ENCODE measurements around the gene ABCA3. TPM values are rescaled to one million over a fixed set of nuclear protein-coding genes. Genes with fewer than 3 reads are reported as not detected.

The ABCA3 gene

GRCh38 chr16:2226918-2227317, 113.6 kb downstream of the ABCA3 start:
- no peak overlapping the region for H3K18ac ChIP-seq (ENCODE audit: low read length)
- H2BK5ac ChIP-seq (ENCODE audit: low read length) = no peak overlapping the region
- peak overlapping the region; percentile 89 for H3K23ac ChIP-seq (ENCODE audit: low read length)
- no peak overlapping the region for H3K27ac ChIP-seq (ENCODE audit: low read depth, low read length)
- no peak overlapping the region for H3K4me3 ChIP-seq (ENCODE audit: low read length)
- no peaks in the 10 kb centered on the region for H3K27me3 ChIP-seq (ENCODE audit: insufficient read depth, low read length, poor library complexity)
- WGBS (ENCODE audit: extremely low coverage, insufficient coverage, low lambda C conversion rate) = no CpG with 5 or more reads among the region's 6 CpGs
- no peak overlapping the region for H3K9ac ChIP-seq (ENCODE audit: low read length)
- H4K5ac ChIP-seq (ENCODE audit: low read length) = no peak overlapping the region
- no peak for DNase-seq
- peaks cover 21% of the 10 kb centered on the region for H3K79me2 ChIP-seq (ENCODE audit: control insufficient read depth, insufficient read depth, low read length)
- H2AK5ac ChIP-seq (ENCODE audit: low read length) = no peak overlapping the region
- no peaks in the 10 kb centered on the region for H3K4me1 ChIP-seq (ENCODE audit: control insufficient read depth, low read depth, low read length)
- H3K56ac ChIP-seq (ENCODE audit: low read length) = no peak overlapping the region
- H4K8ac ChIP-seq (ENCODE audit: low read depth, low read length) = no peak overlapping the region
- no peaks in the 10 kb centered on the region for H3K36me3 ChIP-seq (ENCODE audit: control insufficient read depth, insufficient read depth, low read length)
- no peak overlapping the region for H2BK120ac ChIP-seq (ENCODE audit: low read depth, low read length)
- H3K4ac ChIP-seq (ENCODE audit: low read depth, low read length) = no peak overlapping the region
- no peak overlapping the region for H2BK15ac ChIP-seq (replicated peaks; ENCODE audit: low read depth)
- H3K4me2 ChIP-seq (ENCODE audit: low read length) = no peak overlapping the region
- H3K79me1 ChIP-seq (ENCODE audit: low read length) = peaks cover 15% of the 10 kb centered on the region

GRCh38 chr16:2226245-2226793, 114.2 kb downstream of the ABCA3 start:
- DNase-seq = no peak
- no peak overlapping the region for H2BK15ac ChIP-seq (replicated peaks; ENCODE audit: low read depth)
- no peak overlapping the region for H4K8ac ChIP-seq (ENCODE audit: low read depth, low read length)
- H2BK5ac ChIP-seq (ENCODE audit: low read length) = no peak overlapping the region
- peaks cover 21% of the 10 kb centered on the region for H3K79me2 ChIP-seq (ENCODE audit: control insufficient read depth, insufficient read depth, low read length)
- H2BK120ac ChIP-seq (ENCODE audit: low read depth, low read length) = no peak overlapping the region
- H3K79me1 ChIP-seq (ENCODE audit: low read length) = peaks cover 15% of the 10 kb centered on the region
- H3K18ac ChIP-seq (ENCODE audit: low read length) = no peak overlapping the region
- no peak overlapping the region for H3K4me3 ChIP-seq (ENCODE audit: low read length)
- no peaks in the 10 kb centered on the region for H3K27me3 ChIP-seq (ENCODE audit: insufficient read depth, low read length, poor library complexity)
- H3K4me2 ChIP-seq (ENCODE audit: low read length) = no peak overlapping the region
- no peak overlapping the region for H2AK5ac ChIP-seq (ENCODE audit: low read length)
- H3K9ac ChIP-seq (ENCODE audit: low read length) = no peak overlapping the region
- H3K4me1 ChIP-seq (ENCODE audit: control insufficient read depth, low read depth, low read length) = no peaks in the 10 kb centered on the region
- H3K27ac ChIP-seq (ENCODE audit: low read depth, low read length) = no peak overlapping the region
- no peak overlapping the region for H4K5ac ChIP-seq (ENCODE audit: low read length)
- H3K56ac ChIP-seq (ENCODE audit: low read length) = no peak overlapping the region
- H3K4ac ChIP-seq (ENCODE audit: low read depth, low read length) = no peak overlapping the region
- no peaks in the 10 kb centered on the region for H3K36me3 ChIP-seq (ENCODE audit: control insufficient read depth, insufficient read depth, low read length)
- WGBS (ENCODE audit: extremely low coverage, insufficient coverage, low lambda C conversion rate) = no CpG with 5 or more reads among the region's 9 CpGs
- peak overlapping the region; percentile 89 for H3K23ac ChIP-seq (ENCODE audit: low read length)

Small RNAs within 50 kb of the gene (small RNA-seq; reads per million reads assigned to genes)
- gene MIR3677 (ENCODE audit: insufficient read depth) (1.4 reads per million), gene MIR4717 (ENCODE audit: insufficient read depth) (not detected)

Data from mesendoderm (in vitro differentiated cells).